Measurements from ENCODE around the gene PCSK6. TPM values are rescaled to one million over a fixed set of nuclear protein-coding genes. Genes with fewer than 3 reads are reported as not detected.

Gene PCSK6
- total RNA-seq, 4 donors from 2014 or later: 12.9 to 31.5 (median 23.7) TPM

DNA sequence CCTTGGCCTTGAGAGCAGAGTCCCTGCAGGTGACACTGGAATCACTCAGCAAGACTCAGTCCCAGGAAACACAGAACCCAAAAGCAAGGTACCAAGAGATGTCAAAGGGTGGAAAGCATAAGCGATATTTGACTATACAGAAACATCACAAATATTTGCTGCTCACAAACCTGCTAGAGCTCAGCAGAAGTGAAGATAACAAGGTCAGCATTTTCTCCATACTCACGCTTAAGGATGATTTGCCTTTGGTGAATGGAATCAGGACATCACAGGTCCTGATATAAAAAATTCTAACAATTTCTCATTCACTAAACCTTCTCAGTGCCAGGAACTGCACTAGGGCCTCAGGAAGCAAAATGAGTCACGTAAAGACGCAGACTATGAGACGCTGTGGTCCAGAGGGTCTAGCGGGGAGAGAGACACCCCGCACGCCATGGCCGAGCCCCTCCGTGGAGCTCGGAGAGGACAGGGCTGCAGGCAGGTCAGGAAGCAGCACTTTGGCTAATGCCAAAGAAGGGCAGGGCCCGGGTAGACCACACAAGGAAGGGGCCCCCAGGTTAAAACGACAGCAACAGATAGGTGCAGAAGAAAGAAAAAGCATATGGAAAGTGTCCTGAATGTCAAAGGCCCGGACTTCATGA lies 10.7 kb downstream of the PCSK6 start:
- TF ChIP-seq, protein P1, sequence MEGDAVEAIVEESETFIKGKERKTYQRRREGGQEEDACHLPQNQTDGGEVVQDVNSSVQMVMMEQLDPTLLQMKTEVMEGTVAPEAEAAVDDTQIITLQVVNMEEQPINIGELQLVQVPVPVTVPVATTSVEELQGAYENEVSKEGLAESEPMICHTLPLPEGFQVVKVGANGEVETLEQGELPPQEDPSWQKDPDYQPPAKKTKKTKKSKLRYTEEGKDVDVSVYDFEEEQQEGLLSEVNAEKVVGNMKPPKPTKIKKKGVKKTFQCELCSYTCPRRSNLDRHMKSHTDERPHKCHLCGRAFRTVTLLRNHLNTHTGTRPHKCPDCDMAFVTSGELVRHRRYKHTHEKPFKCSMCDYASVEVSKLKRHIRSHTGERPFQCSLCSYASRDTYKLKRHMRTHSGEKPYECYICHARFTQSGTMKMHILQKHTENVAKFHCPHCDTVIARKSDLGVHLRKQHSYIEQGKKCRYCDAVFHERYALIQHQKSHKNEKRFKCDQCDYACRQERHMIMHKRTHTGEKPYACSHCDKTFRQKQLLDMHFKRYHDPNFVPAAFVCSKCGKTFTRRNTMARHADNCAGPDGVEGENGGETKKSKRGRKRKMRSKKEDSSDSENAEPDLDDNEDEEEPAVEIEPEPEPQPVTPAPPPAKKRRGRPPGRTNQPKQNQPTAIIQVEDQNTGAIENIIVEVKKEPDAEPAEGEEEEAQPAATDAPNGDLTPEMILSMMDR (IDR thresholded peaks at IDR 0.05): no peak
- no peak for TF ChIP-seq EP300 (IDR thresholded peaks at IDR 0.05)
- TF ChIP-seq POLR2A (IDR thresholded peaks at IDR 0.05): no peak
- TF ChIP-seq POLR2AphosphoS5 (IDR thresholded peaks at IDR 0.05): no peak
- Histone ChIP-seq H3K4me3 (no peak overlapping the region), H3K4me1 (peaks cover 17% of the 10 kb centered on the region), H3K36me3 (no peaks in the 10 kb centered on the region), H3K9me3 (no peaks in the 10 kb centered on the region), H3K27me3 (peaks cover 9% of the 10 kb centered on the region), H3K27ac (no peak overlapping the region)
- WGBS: 89% methylated on average over 14 of the region's 14 CpGs
- no peak for DNase-seq (ENCODE audit: low spot score in 2 of 2)

DNA sequence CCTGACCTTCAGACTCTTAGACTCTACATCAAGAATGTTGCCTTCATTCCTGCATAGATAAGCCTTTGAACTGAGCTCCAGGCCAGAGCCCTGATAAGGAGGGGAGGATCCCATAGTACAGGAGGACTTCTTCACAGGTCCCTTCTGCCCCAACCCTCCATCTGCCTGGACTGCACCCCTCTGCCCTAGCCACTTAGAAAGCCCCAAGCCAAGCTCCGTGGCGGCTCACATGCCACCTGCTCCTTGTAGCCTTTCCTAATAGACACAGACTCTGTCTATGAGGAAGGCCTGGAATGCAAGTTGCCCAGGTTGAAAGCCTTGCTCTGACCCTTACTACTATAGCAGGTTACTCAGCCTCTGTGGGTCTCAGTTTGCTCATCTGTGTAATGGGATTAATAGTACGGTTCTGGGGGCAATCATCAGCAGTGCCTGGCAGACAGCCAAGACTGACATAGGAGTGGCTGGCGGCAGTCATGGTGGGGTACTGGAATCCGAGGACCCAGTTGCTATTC lies 11.6 kb downstream of the PCSK6 start:
- DNase-seq (ENCODE audit: low spot score in 2 of 2): no peak
- whole genome bisulfite sequencing: 88% methylated on average over 4 of the region's 5 CpGs

DNA sequence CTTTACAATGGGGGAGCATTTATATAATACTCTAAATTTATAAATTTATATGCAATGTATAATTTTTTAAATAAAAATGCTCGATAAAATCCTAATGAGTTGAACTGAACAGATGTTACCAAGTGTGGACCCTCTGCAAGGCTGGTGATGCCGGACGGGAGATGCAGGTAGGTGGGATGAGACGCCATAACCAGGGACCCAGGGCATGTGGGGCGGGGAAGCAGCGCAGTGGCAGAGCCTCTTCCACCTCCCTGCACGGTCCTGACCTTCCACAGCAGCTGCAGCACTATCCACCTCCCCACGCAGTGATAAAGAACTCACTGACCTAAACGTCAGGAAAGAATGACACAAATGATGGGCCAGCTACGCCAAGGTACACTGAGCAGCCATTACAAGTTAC lies 12.8 kb downstream of the PCSK6 start:
- TF ChIP-seq POLR2A (IDR thresholded peaks at IDR 0.05) (no peak), EP300 (IDR thresholded peaks at IDR 0.05) (no peak)
- TF ChIP-seq, protein P1 (IDR thresholded peaks at IDR 0.05): no peak
- peaks cover 9% of the 10 kb centered on the region for H3K27me3 ChIP-seq

More for the DNA sequence above, 11.6 kb downstream of the PCSK6 start:
- TF ChIP-seq POLR2A (IDR thresholded peaks at IDR 0.05) (no peak), POLR2AphosphoS5 (IDR thresholded peaks at IDR 0.05) (no peak), EP300 (IDR thresholded peaks at IDR 0.05) (no peak)
- TF ChIP-seq, protein P1 (IDR thresholded peaks at IDR 0.05): no peak
- Histone ChIP-seq H3K27me3 (peaks cover 9% of the 10 kb centered on the region), H3K4me3 (no peak overlapping the region), H3K36me3 (no peaks in the 10 kb centered on the region), H3K27ac (no peak overlapping the region), H3K9me3 (no peaks in the 10 kb centered on the region), H3K4me1 (peaks cover 8% of the 10 kb centered on the region)

DNA sequence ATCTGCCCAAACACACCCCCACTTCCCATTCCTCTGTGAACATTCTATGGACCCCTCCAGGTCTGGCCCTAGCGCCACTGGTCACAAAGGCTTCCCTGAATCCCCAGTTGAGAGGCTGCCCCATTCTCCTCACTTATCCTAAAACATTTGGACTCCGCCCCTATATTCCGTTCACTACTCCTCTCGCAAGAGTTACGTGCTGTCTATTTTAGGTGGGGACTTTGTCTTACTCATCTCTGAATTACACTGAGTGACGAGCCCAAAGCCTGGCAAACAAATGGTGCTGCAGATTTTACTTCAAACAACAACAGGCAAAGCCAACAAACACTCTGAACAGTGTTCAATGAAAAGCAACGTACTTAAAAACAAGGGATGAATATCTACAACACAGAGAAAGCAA lies 14.5 kb downstream of the PCSK6 start:
- Histone ChIP-seq H3K4me3 (no peak overlapping the region), H3K9me3 (no peaks in the 10 kb centered on the region), H3K27me3 (peaks cover 3% of the 10 kb centered on the region), H3K4me1 (peaks cover under 1% of the 10 kb centered on the region), H3K27ac (no peak overlapping the region), H3K36me3 (no peaks in the 10 kb centered on the region)
- no peak for TF ChIP-seq POLR2A (IDR thresholded peaks at IDR 0.05)
- TF ChIP-seq EP300 (IDR thresholded peaks at IDR 0.05): no peak
- TF ChIP-seq POLR2AphosphoS5 (IDR thresholded peaks at IDR 0.05): no peak
- TF ChIP-seq, protein P1 (IDR thresholded peaks at IDR 0.05): no peak
- 67% methylated on average over 7 of the region's 7 CpGs for WGBS
- no peak for DNase-seq (ENCODE audit: low spot score in 2 of 2)

More for the DNA sequence above, 12.8 kb downstream of the PCSK6 start:
- no peaks in the 10 kb centered on the region for H3K36me3 ChIP-seq
- H3K9me3 ChIP-seq: no peaks in the 10 kb centered on the region
- H3K27ac ChIP-seq: no peak overlapping the region
- no peaks in the 10 kb centered on the region for H3K4me1 ChIP-seq
- no peak overlapping the region for H3K4me3 ChIP-seq
- DNase-seq (ENCODE audit: low spot score in 2 of 2): no peak
- 90% methylated on average over 10 of the region's 10 CpGs for WGBS

DNA sequence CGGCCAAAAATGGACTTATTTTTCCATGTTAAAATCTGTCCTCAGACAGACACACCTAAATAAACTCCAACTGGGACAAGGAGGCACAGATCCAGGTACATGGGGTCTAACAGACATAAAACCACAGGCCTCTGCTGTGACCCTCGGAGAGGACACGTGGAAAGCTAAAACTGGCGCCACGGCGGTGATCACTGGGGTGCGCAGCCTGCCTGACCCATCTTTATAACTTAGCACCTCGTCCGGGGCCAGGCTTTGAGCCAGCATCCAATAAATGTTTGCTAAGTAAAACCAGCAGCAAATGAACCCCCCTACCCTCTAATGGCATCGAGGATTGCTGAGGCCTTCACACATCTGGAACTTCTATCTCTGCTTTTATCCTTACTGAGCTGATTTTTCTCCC lies 15.3 kb downstream of the PCSK6 start:
- no peaks in the 10 kb centered on the region for H3K9me3 ChIP-seq
- WGBS: 91% methylated on average over 10 of the region's 10 CpGs

More for the DNA sequence above, 15.3 kb downstream of the PCSK6 start:
- H3K27me3 ChIP-seq: peaks cover 3% of the 10 kb centered on the region
- H3K4me3 ChIP-seq: no peak overlapping the region
- DNase-seq (ENCODE audit: low spot score in 2 of 2): no peak
- no peaks in the 10 kb centered on the region for H3K36me3 ChIP-seq
- TF ChIP-seq, protein P1 (IDR thresholded peaks at IDR 0.05): no peak
- TF ChIP-seq POLR2A (IDR thresholded peaks at IDR 0.05) (no peak), EP300 (IDR thresholded peaks at IDR 0.05) (no peak), POLR2AphosphoS5 (IDR thresholded peaks at IDR 0.05) (no peak)
- peaks cover 7% of the 10 kb centered on the region for H3K4me1 ChIP-seq
- H3K27ac ChIP-seq: no peak overlapping the region
